Measurements from ENCODE around the gene HES6. TPM values are rescaled to one million over a fixed set of nuclear protein-coding genes. Genes with fewer than 3 reads are reported as not detected.

HES6 gene
- total and polyA plus RNA-seq, 10 of the 15 experiments (the other 5 are each of a cell fraction or from before 2014, with no cell fraction given), result 0.11 to 1.7 (median 0.83) TPM

GRCh38 chr2:238257786-238258700 is 18.2 kb upstream of the HES6 start:
- in situ Hi-C loops (cut with MboI) (no loop called here), intact Hi-C loops (cut with micrococcal nuclease; ENCODE audit: unreplicated experiment) (no loop called here)
- FAIRE-seq (no peak), DNase-seq (ENCODE audit: low read depth, low spot score) (no peak), ATAC-seq (no peak)
- Histone ChIP-seq H3K79me2 (ENCODE audit: control insufficient read depth, insufficient read depth, low read length) (no peaks in the 10 kb centered on the region), H3K27ac (ENCODE audit: control insufficient read depth, insufficient read depth) (no peak overlapping the region), H3K27me3 (replicated peaks in 1 of 2; ENCODE audit: control insufficient read depth in 2 of 2, insufficient read depth in 2 of 2, low read length in 1 of 2) (no peaks in the 10 kb centered on the region), H3K4me3 (no peak overlapping the region), H3K9ac (ENCODE audit: control insufficient read depth, insufficient read depth, low read length) (no peak overlapping the region), H4K20me1 (ENCODE audit: control insufficient read depth, insufficient read depth) (no peaks in the 10 kb centered on the region), H2AFZ (ENCODE audit: control insufficient read depth, low read depth, low read length) (no peak overlapping the region), H3K9me3 (replicated peaks; ENCODE audit: control insufficient read depth, insufficient read depth, low read length) (no peaks in the 10 kb centered on the region), H3K4me1 (ENCODE audit: control insufficient read depth, insufficient read depth, low read length) (no peaks in the 10 kb centered on the region), H3K36me3 (ENCODE audit: control insufficient read depth in 2 of 2, insufficient read depth in 2 of 2, low read length in 1 of 2) (peaks cover 8 to 25% of the 10 kb centered on the region in 2 experiments), H3K4me2 (ENCODE audit: control insufficient read depth, insufficient read depth) (no peak overlapping the region)
- ChIA-PET SMC1A (ENCODE audit: uncharacterized antibody, unreplicated experiment) (no interaction called here), POLR2A (no interaction called here), RAD21 (ENCODE audit: unreplicated experiment) (no interaction called here), CTCF (interaction anchor here (0.7 kb wide), 2 partner anchors 151 to 400 kb away, joined by 3 to 4 read pairs; no protein-coding TSS in a partner anchor)
- 92% methylated on average over 15 of the region's 15 CpGs for WGBS (ENCODE audit: insufficient coverage, insufficient replicate concordance, low lambda C conversion rate, missing lambda C conversion rate)
- TF ChIP-seq ZNF207 (IDR thresholded peaks at IDR 0.05; ENCODE audit: borderline replicate concordance) (no peak), BCLAF1 (IDR thresholded peaks at IDR 0.05) (no peak), E4F1 (IDR thresholded peaks at IDR 0.05; ENCODE audit: borderline replicate concordance, partially characterized antibody) (no peak), HDAC2 (IDR thresholded peaks at IDR 0.05) (no peak), RCOR1 (conservative IDR thresholded peaks at IDR 0.05; ENCODE audit: low read depth, low read length) (no peak), IRF5 (IDR thresholded peaks at IDR 0.05; ENCODE audit: borderline replicate concordance) (no peak), CHD2 (IDR thresholded peaks at IDR 0.05; ENCODE audit: borderline replicate concordance, low read depth, low read length) (no peak), TARDBP (IDR thresholded peaks at IDR 0.05; ENCODE audit: borderline replicate concordance) (no peak), CREB1 (IDR thresholded peaks at IDR 0.05; ENCODE audit: low read depth) (no peak), CHD1 (IDR thresholded peaks at IDR 0.05; ENCODE audit: low read depth, low read length) (no peak), SIX5 (IDR thresholded peaks at IDR 0.05; ENCODE audit: low read depth, low read length, severe bottlenecking) (no peak)
- BruUV-seq (replicated peaks), result no TSS peak

Measured in GM12878 (cell line).